Globus pallidus (tissue), 1 donor: ENCODE data around the gene AHCTF1.

ENCODE experiments used
- DNase-seq: peaks from one replicate; pipeline ENCODE4 v3.0.0-alpha.2; 2015; ENCODE audit warnings: low spot score

AHCTF1 gene

GRCh38 chr1:246931549-246932365 is at the start of gene AHCTF1:
AHCTF1 (minus strand) TSS chr1:246931948; CDS start chr1:246918370, 13,578 bp downstream.
- DNase-seq = peak; percentile 97

- DNase-seq = no peak
These were observed 47.0 kb upstream of the AHCTF1 start for GRCh38 chr1:246978785-246979184.

- no peak for DNase-seq
These were observed 46.5 kb upstream of the AHCTF1 start for GRCh38 chr1:246978281-246978680.

- no peak for DNase-seq
These were observed 40.2 kb upstream of the AHCTF1 start for GRCh38 chr1:246971969-246972368.

GRCh38 chr1:246971090-246971721 is 39.5 kb upstream of the AHCTF1 start:
- no peak for DNase-seq

- DNase-seq = no peak
These were observed 37.9 kb upstream of the AHCTF1 start for GRCh38 chr1:246969621-246970020.

GRCh38 chr1:246966502-246966901 is 34.8 kb upstream of the AHCTF1 start:
- DNase-seq = no peak

- peak; percentile 26 for DNase-seq
These were observed 28.4 kb upstream of the AHCTF1 start for GRCh38 chr1:246959944-246960693.

- DNase-seq = no peak
These were observed 22.4 kb upstream of the AHCTF1 start for GRCh38 chr1:246954126-246954525.

- no peak for DNase-seq
These were observed 19.7 kb upstream of the AHCTF1 start for GRCh38 chr1:246951413-246951812.

GRCh38 chr1:246949956-246950355 is 18.2 kb upstream of the AHCTF1 start:
- DNase-seq = no peak

GRCh38 chr1:246947255-246947654 is 15.5 kb upstream of the AHCTF1 start:
- DNase-seq = peak; percentile 47

GRCh38 chr1:246946366-246946765 is 14.6 kb upstream of the AHCTF1 start:
- no peak for DNase-seq

- DNase-seq = no peak
These were observed 3.0 kb upstream of the AHCTF1 start for GRCh38 chr1:246934765-246935164.

- no peak for DNase-seq
These were observed 2.1 kb upstream of the AHCTF1 start for GRCh38 chr1:246933893-246934292.

GRCh38 chr1:246932366-246932700 is 585 bp upstream of the AHCTF1 start:
- DNase-seq = no peak

GRCh38 chr1:246930830-246931548 is 759 bp downstream of the AHCTF1 start:
- DNase-seq = peak; percentile 40

- DNase-seq = no peak
These were observed 5.6 kb downstream of the AHCTF1 start for GRCh38 chr1:246925997-246926626.

- no peak for DNase-seq
These were observed 7.8 kb downstream of the AHCTF1 start for GRCh38 chr1:246923900-246924299.

GRCh38 chr1:246923482-246923881 is 8.3 kb downstream of the AHCTF1 start:
- no peak for DNase-seq

GRCh38 chr1:246921481-246921880 is 10.3 kb downstream of the AHCTF1 start:
- DNase-seq = no peak

GRCh38 chr1:246919902-246920301 is 11.8 kb downstream of the AHCTF1 start:
- no peak for DNase-seq
